ENCODE results near the gene FAM168A.

The FAM168A gene

GRCh38 chr11:73510106-73510505, 87.8 kb downstream of the FAM168A start:
- in situ Hi-C loops (cut with HindIII; ENCODE audit: low pct_ligation_motif_present, low sequenced_read_pairs): no loop called here
- TF ChIP-seq, protein P1, sequence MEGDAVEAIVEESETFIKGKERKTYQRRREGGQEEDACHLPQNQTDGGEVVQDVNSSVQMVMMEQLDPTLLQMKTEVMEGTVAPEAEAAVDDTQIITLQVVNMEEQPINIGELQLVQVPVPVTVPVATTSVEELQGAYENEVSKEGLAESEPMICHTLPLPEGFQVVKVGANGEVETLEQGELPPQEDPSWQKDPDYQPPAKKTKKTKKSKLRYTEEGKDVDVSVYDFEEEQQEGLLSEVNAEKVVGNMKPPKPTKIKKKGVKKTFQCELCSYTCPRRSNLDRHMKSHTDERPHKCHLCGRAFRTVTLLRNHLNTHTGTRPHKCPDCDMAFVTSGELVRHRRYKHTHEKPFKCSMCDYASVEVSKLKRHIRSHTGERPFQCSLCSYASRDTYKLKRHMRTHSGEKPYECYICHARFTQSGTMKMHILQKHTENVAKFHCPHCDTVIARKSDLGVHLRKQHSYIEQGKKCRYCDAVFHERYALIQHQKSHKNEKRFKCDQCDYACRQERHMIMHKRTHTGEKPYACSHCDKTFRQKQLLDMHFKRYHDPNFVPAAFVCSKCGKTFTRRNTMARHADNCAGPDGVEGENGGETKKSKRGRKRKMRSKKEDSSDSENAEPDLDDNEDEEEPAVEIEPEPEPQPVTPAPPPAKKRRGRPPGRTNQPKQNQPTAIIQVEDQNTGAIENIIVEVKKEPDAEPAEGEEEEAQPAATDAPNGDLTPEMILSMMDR (IDR thresholded peaks at IDR 0.05; ENCODE audit: low read depth, low read length, missing control alignments): no peak
- H3K27me3 ChIP-seq (replicated peaks): no peaks in the 10 kb centered on the region
- H3K4me3 ChIP-seq (ENCODE audit: low read depth, low read length): no peak overlapping the region
- DNase-seq: no peak
- no peaks in the 10 kb centered on the region for H3K36me3 ChIP-seq (replicated peaks)
- H3K27ac ChIP-seq: no peak overlapping the region

GRCh38 chr11:73509188-73509587, 88.7 kb downstream of the FAM168A start:
- in situ Hi-C loops (cut with HindIII; ENCODE audit: low pct_ligation_motif_present, low sequenced_read_pairs): no loop called here
- Histone ChIP-seq H3K27ac (no peak overlapping the region), H3K36me3 (replicated peaks) (no peaks in the 10 kb centered on the region), H3K27me3 (replicated peaks) (no peaks in the 10 kb centered on the region), H3K4me3 (ENCODE audit: low read depth, low read length) (no peak overlapping the region)
- TF ChIP-seq, protein P1 (IDR thresholded peaks at IDR 0.05; ENCODE audit: low read depth, low read length, missing control alignments): no peak
- no peak for DNase-seq

- no peak for DNase-seq
- Histone ChIP-seq H3K27ac (no peak overlapping the region), H3K4me3 (ENCODE audit: low read depth, low read length) (no peak overlapping the region), H3K27me3 (replicated peaks) (no peaks in the 10 kb centered on the region), H3K36me3 (replicated peaks) (no peaks in the 10 kb centered on the region)
- in situ Hi-C loops (cut with HindIII; ENCODE audit: low pct_ligation_motif_present, low sequenced_read_pairs): no loop called here
- TF ChIP-seq, protein P1 (IDR thresholded peaks at IDR 0.05; ENCODE audit: low read depth, low read length, missing control alignments): no peak
Measured at GRCh38 chr11:73508243-73509176, 89.4 kb downstream of the FAM168A start.

GRCh38 chr11:73507086-73507485, 90.8 kb downstream of the FAM168A start:
- H3K27ac ChIP-seq: no peak overlapping the region
- no peak for DNase-seq
- in situ Hi-C loops (cut with HindIII; ENCODE audit: low pct_ligation_motif_present, low sequenced_read_pairs): no loop called here
- TF ChIP-seq, protein P1 (IDR thresholded peaks at IDR 0.05; ENCODE audit: low read depth, low read length, missing control alignments): no peak
- no peak overlapping the region for H3K4me3 ChIP-seq (ENCODE audit: low read depth, low read length)
- H3K27me3 ChIP-seq (replicated peaks): no peaks in the 10 kb centered on the region
- no peaks in the 10 kb centered on the region for H3K36me3 ChIP-seq (replicated peaks)

DNA sequence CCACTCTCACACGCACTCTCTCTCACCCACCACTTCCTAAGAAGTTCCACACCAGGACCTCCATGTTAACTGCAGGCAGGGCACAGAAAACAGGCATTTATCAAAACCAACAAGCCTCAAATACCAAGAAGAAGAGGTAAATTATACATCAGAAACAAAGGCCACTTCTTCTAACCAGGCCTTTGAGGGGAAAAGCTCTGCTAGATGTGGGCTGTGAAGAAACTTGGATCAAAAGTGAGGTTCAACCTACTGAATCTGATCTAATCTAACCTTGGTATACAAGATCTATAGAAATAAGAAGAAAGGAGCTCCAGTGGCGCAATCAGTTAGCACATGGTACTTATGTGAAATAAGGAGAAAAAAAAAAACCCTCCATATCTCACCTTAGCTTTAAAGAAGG, 91.9 kb downstream of the FAM168A start:
- in situ Hi-C loops (cut with HindIII; ENCODE audit: low pct_ligation_motif_present, low sequenced_read_pairs): no loop called here
- TF ChIP-seq, protein P1 (IDR thresholded peaks at IDR 0.05; ENCODE audit: low read depth, low read length, missing control alignments): no peak
- Histone ChIP-seq H3K4me3 (ENCODE audit: low read depth, low read length) (no peak overlapping the region), H3K36me3 (replicated peaks) (no peaks in the 10 kb centered on the region), H3K27ac (no peak overlapping the region), H3K27me3 (replicated peaks) (no peaks in the 10 kb centered on the region)
- no peak for DNase-seq

All from brain microvascular endothelial cell (primary cell).